ENCODE measurements around the gene MUC21.

MUC21 gene

DNA sequence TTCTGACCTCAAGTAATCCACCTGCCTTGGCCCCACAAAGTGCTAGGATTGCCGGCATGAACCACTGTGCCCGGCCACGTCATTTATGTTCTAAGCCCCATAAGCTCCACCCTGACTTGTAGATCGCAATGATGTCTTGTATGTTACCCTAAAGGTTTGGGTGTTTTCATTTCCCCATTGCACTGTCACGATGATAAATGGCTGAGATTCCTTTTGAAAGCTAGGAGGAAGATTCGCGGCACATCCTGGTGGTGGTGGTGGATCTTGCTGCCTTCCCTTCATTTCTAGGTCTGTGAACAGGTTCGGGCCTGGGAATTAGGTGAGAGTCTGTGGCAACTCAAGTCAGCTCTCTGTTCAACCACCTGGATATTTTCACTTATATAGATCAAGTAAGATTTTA is 55.0 kb downstream of the MUC21 start:
- Histone ChIP-seq H3K4me2 (ENCODE audit: low read depth, low read length, poor library complexity, severe bottlenecking) (no peak overlapping the region), H2AFZ (ENCODE audit: low read depth, low read length, severe bottlenecking) (no peak overlapping the region), H3K4me3 (ENCODE audit: insufficient read depth, low read length, poor library complexity, severe bottlenecking) (no peak overlapping the region), H3K27me3 (ENCODE audit: low read length) (no peaks in the 10 kb centered on the region), H3K27ac (ENCODE audit: low read depth, low read length) (no peak overlapping the region), H3K9me2 (replicated peaks; ENCODE audit: insufficient read depth, low read length) (no peaks in the 10 kb centered on the region), H3K79me2 (ENCODE audit: insufficient read depth, low read length) (no peaks in the 10 kb centered on the region), H3K9me3 (ENCODE audit: insufficient read depth, low read length) (no peaks in the 10 kb centered on the region), H3K36me3 (ENCODE audit: low read length) (no peaks in the 10 kb centered on the region), H4K20me1 (ENCODE audit: low read depth, low read length) (no peaks in the 10 kb centered on the region), H3F3A (ENCODE audit: insufficient read depth) (no peaks in the 10 kb centered on the region), H3K9ac (ENCODE audit: low read length) (no peak overlapping the region)
- TF ChIP-seq, protein P1, sequence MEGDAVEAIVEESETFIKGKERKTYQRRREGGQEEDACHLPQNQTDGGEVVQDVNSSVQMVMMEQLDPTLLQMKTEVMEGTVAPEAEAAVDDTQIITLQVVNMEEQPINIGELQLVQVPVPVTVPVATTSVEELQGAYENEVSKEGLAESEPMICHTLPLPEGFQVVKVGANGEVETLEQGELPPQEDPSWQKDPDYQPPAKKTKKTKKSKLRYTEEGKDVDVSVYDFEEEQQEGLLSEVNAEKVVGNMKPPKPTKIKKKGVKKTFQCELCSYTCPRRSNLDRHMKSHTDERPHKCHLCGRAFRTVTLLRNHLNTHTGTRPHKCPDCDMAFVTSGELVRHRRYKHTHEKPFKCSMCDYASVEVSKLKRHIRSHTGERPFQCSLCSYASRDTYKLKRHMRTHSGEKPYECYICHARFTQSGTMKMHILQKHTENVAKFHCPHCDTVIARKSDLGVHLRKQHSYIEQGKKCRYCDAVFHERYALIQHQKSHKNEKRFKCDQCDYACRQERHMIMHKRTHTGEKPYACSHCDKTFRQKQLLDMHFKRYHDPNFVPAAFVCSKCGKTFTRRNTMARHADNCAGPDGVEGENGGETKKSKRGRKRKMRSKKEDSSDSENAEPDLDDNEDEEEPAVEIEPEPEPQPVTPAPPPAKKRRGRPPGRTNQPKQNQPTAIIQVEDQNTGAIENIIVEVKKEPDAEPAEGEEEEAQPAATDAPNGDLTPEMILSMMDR (IDR thresholded peaks at IDR 0.05; ENCODE audit: insufficient read depth, low read length, poor library complexity, severe bottlenecking) = no peak
- no peak for TF ChIP-seq EZH2phosphoT487 (conservative IDR thresholded peaks at IDR 0.05; ENCODE audit: low read length)
